Immature natural killer cell (primary cell): ENCODE measurements around the gene PXK. TPM values are rescaled to one million over a fixed set of nuclear protein-coding genes. Genes with fewer than 3 reads are reported as not detected.
"Not testable (repeated sequence)": the region's sequence is repeated elsewhere in the genome, so short reads cannot be mapped to it uniquely, and the experiment has no call there.

Source experiments
- DNase-seq, 3 donors: peaks; one replicate each; pipeline ENCODE4 v3.0.0; 2022; ENCODE audit warnings: mixed read lengths in 1 of 3
- H3K27ac Mint-ChIP-seq, 6 donors: one replicate each; pipeline ENCODE4 v1.8.0; 2020; ENCODE audit warnings: mixed read lengths in 6 of 6, mild to moderate bottlenecking in 5 of 6, inconsistent platforms in 4 of 6, moderate library complexity in 3 of 6
- H3K27me3 Mint-ChIP-seq, 3 donors: one replicate each; pipeline ENCODE4 v1.8.0; 2020 to 2021; ENCODE audit warnings: low read depth in 3 of 3, mild to moderate bottlenecking in 3 of 3, mixed read lengths in 3 of 3, moderate library complexity in 3 of 3, inconsistent platforms in 1 of 3
- H3K36me3 Mint-ChIP-seq, 3 donors: one replicate each; pipeline ENCODE4 v1.8.0; 2020; ENCODE audit warnings: mixed read lengths in 3 of 3, inconsistent platforms in 2 of 3, mild to moderate bottlenecking in 2 of 3
- H3K4me1 Mint-ChIP-seq, 2 donors: one replicate each; pipeline ENCODE4 v1.8.0; 2020; ENCODE audit warnings: inconsistent platforms in 2 of 2, mild to moderate bottlenecking in 2 of 2, mixed read lengths in 2 of 2, moderate library complexity in 1 of 2
- H3K4me3 Mint-ChIP-seq, 5 donors: one replicate each; pipeline ENCODE4 v1.8.0; 2020; ENCODE audit warnings: mild to moderate bottlenecking in 5 of 5, mixed read lengths in 5 of 5, inconsistent platforms in 3 of 5, moderate library complexity in 3 of 5
- H3K9me3 Mint-ChIP-seq, 6 donors: one replicate each; pipeline ENCODE4 v1.8.0; 2020; ENCODE audit warnings: mild to moderate bottlenecking in 6 of 6, mixed read lengths in 6 of 6, inconsistent platforms in 4 of 6, moderate library complexity in 3 of 6
- polyA plus RNA-seq, 3 donors: library from polyadenylated mRNA; unstranded; fragments of 300-500 nt; fragmentation: Illumina TruSeq; gene quantifications; one replicate each; pipeline ENCODE4 v1.2.3, GENCODE V29; 2021

PXK gene
- polyA plus RNA-seq, 3 donors from 2014 or later: 30.3 to 47.5 (median 32.2) TPM

- Mint-ChIP-seq H3K27ac (no peak overlapping the region), H3K4me3 (no peak overlapping the region), H3K9me3 (no peaks in the 10 kb centered on the region)
Measured at GRCh38 chr3:58329150-58329921, 3.4 kb upstream of the PXK start.

GRCh38 chr3:58329922-58330413 is 2.7 kb upstream of the PXK start:
- Mint-ChIP-seq H3K27ac (no peak overlapping the region), H3K27me3 (peaks cover 2 to 7% (median 2%) of the 10 kb centered on the region in 3 donors), H3K9me3 (no peaks in the 10 kb centered on the region), H3K36me3 (no peaks in the 10 kb centered on the region), H3K4me1 (peaks cover 19 to 26% of the 10 kb centered on the region in 2 donors), H3K4me3 (no peak overlapping the region)
- DNase-seq: no peak

More at GRCh38 chr3:58329150-58329921, 3.4 kb upstream of the PXK start:
- H3K27me3 Mint-ChIP-seq: peaks cover 0 to 3% (median 2%) of the 10 kb centered on the region in 3 donors
- no peak for DNase-seq
- no peaks in the 10 kb centered on the region for H3K36me3 Mint-ChIP-seq
- H3K4me1 Mint-ChIP-seq: peaks cover 13 to 20% of the 10 kb centered on the region in 2 donors

- peaks cover 0 to 4% (median 0%) of the 10 kb centered on the region in 3 donors for H3K36me3 Mint-ChIP-seq
- H3K27me3 Mint-ChIP-seq: peaks cover 2 to 7% (median 2%) of the 10 kb centered on the region in 3 donors
- H3K27ac Mint-ChIP-seq: peak overlapping the region in 1 of 6 donors; percentile 84
- no peaks in the 10 kb centered on the region for H3K9me3 Mint-ChIP-seq
- H3K4me1 Mint-ChIP-seq: peaks cover 35 to 43% of the 10 kb centered on the region in 2 donors
- DNase-seq: no peak
- peak overlapping the region; percentile 66 to 79 (median 74) for H3K4me3 Mint-ChIP-seq
Measured at GRCh38 chr3:58331593-58332152, 1.0 kb upstream of the PXK start.

- peak in 2 of 3 donors; percentile 17 to 31 for DNase-seq
Measured at GRCh38 chr3:58333206-58334012, 717 bp downstream of the PXK start.

GRCh38 chr3:58334013-58334321 is 1.3 kb downstream of the PXK start:
- peaks cover 2 to 7% (median 2%) of the 10 kb centered on the region in 3 donors for H3K27me3 Mint-ChIP-seq
- H3K4me3 Mint-ChIP-seq: peak overlapping the region; percentile 99 to 100 (median 99)
- H3K36me3 Mint-ChIP-seq: peaks cover 2 to 4% (median 2%) of the 10 kb centered on the region in 3 donors
- peaks cover 37 to 51% of the 10 kb centered on the region in 2 donors for H3K4me1 Mint-ChIP-seq
- peak overlapping the region; percentile 74 to 99 (median 94) for H3K27ac Mint-ChIP-seq
- no peaks in the 10 kb centered on the region for H3K9me3 Mint-ChIP-seq
- no peak for DNase-seq

More at GRCh38 chr3:58333206-58334012, 717 bp downstream of the PXK start:
- Mint-ChIP-seq H3K9me3 (no peaks in the 10 kb centered on the region), H3K4me1 (peaks cover 35 to 51% of the 10 kb centered on the region in 2 donors), H3K27me3 (peaks cover 2 to 7% (median 2%) of the 10 kb centered on the region in 3 donors), H3K27ac (peak overlapping the region; percentile 74 to 99 (median 94)), H3K36me3 (peaks cover 0 to 4% (median 0%) of the 10 kb centered on the region in 3 donors), H3K4me3 (peak overlapping the region; percentile 99 to 100 (median 99))

- Mint-ChIP-seq H3K27ac (peak overlapping the region; percentile 74 to 98 (median 92)), H3K27me3 (peaks cover 2 to 7% (median 2%) of the 10 kb centered on the region in 3 donors), H3K36me3 (peaks cover 3 to 6% (median 4%) of the 10 kb centered on the region in 3 donors), H3K4me3 (peak overlapping the region; percentile 99 to 100 (median 99)), H3K9me3 (no peaks in the 10 kb centered on the region), H3K4me1 (peaks cover 40 to 51% of the 10 kb centered on the region in 2 donors)
- no peak for DNase-seq
Measured at GRCh38 chr3:58334506-58334884, 1.8 kb downstream of the PXK start.

- peak overlapping the region; percentile 99 to 100 (median 99) for H3K4me3 Mint-ChIP-seq
- peaks cover 41 to 51% of the 10 kb centered on the region in 2 donors for H3K4me1 Mint-ChIP-seq
- H3K9me3 Mint-ChIP-seq: no peaks in the 10 kb centered on the region
- no peak for DNase-seq
- H3K27ac Mint-ChIP-seq: peak overlapping the region; percentile 74 to 95 (median 88)
- H3K36me3 Mint-ChIP-seq: peaks cover 3 to 7% (median 4%) of the 10 kb centered on the region in 3 donors
- peaks cover 2 to 7% (median 2%) of the 10 kb centered on the region in 3 donors for H3K27me3 Mint-ChIP-seq
Measured at GRCh38 chr3:58335652-58335947, 2.9 kb downstream of the PXK start.

GRCh38 chr3:58336135-58336882 is 3.6 kb downstream of the PXK start:
- Mint-ChIP-seq H3K4me1 (peaks cover 45 to 57% of the 10 kb centered on the region in 2 donors), H3K4me3 (no peak overlapping the region), H3K27me3 (peaks cover 0 to 6% (median 2%) of the 10 kb centered on the region in 3 donors), H3K9me3 (no peaks in the 10 kb centered on the region), H3K36me3 (peaks cover 8 to 12% (median 8%) of the 10 kb centered on the region in 3 donors), H3K27ac (peak overlapping the region in 5 of 6 donors; percentile 1 to 95 (median 81))
- no peak for DNase-seq

- H3K4me3 Mint-ChIP-seq: no peak overlapping the region
- peaks cover 0 to 6% (median 2%) of the 10 kb centered on the region in 3 donors for H3K27me3 Mint-ChIP-seq
- H3K27ac Mint-ChIP-seq: no peak overlapping the region
- H3K9me3 Mint-ChIP-seq: no peaks in the 10 kb centered on the region
- no peak for DNase-seq
- peaks cover 8 to 12% (median 8%) of the 10 kb centered on the region in 3 donors for H3K36me3 Mint-ChIP-seq
- peaks cover 42 to 51% of the 10 kb centered on the region in 2 donors for H3K4me1 Mint-ChIP-seq
Measured at GRCh38 chr3:58337190-58337589, 4.5 kb downstream of the PXK start.

GRCh38 chr3:58339146-58339545 is 6.5 kb downstream of the PXK start:
- H3K27ac Mint-ChIP-seq, H3K4me3 Mint-ChIP-seq: not testable (repeated sequence)

GRCh38 chr3:58340594-58341244 is 8.0 kb downstream of the PXK start:
- Mint-ChIP-seq H3K27ac (no peak overlapping the region), H3K9me3 (no peaks in the 10 kb centered on the region), H3K4me1 (peaks cover 18 to 35% of the 10 kb centered on the region in 2 donors), H3K36me3 (peaks cover 8 to 16% (median 15%) of the 10 kb centered on the region in 3 donors), H3K4me3 (no peak overlapping the region), H3K27me3 (no peaks in the 10 kb centered on the region)
- DNase-seq: no peak

More at GRCh38 chr3:58339146-58339545, 6.5 kb downstream of the PXK start:
- Mint-ChIP-seq H3K36me3 (peaks cover 8 to 16% (median 15%) of the 10 kb centered on the region in 3 donors), H3K4me1 (peaks cover 33 to 50% of the 10 kb centered on the region in 2 donors)
- H3K9me3 Mint-ChIP-seq, H3K27me3 Mint-ChIP-seq, DNase-seq: not testable (repeated sequence)

- peaks cover 8 to 15% (median 13%) of the 10 kb centered on the region in 3 donors for H3K36me3 Mint-ChIP-seq
- peaks cover 16 to 35% of the 10 kb centered on the region in 2 donors for H3K4me1 Mint-ChIP-seq
- no peak for DNase-seq
- no peak overlapping the region for H3K27ac Mint-ChIP-seq
- H3K4me3 Mint-ChIP-seq: no peak overlapping the region
- no peaks in the 10 kb centered on the region for H3K27me3 Mint-ChIP-seq
- H3K9me3 Mint-ChIP-seq: no peaks in the 10 kb centered on the region
Measured at GRCh38 chr3:58341376-58341775, 8.7 kb downstream of the PXK start.
